ENCODE results near the gene WDFY4. TPM values are rescaled to one million over a fixed set of nuclear protein-coding genes. Genes with fewer than 3 reads are reported as not detected.
"Not testable (repeated sequence)": the region's sequence is repeated elsewhere in the genome, so short reads cannot be mapped to it uniquely, and the experiment has no call there.

The WDFY4 gene
- total and polyA plus RNA-seq, 2 donors (not counting 1 experiment from before 2014, with no cell fraction given), result 0.06 to 0.66 TPM

DNA sequence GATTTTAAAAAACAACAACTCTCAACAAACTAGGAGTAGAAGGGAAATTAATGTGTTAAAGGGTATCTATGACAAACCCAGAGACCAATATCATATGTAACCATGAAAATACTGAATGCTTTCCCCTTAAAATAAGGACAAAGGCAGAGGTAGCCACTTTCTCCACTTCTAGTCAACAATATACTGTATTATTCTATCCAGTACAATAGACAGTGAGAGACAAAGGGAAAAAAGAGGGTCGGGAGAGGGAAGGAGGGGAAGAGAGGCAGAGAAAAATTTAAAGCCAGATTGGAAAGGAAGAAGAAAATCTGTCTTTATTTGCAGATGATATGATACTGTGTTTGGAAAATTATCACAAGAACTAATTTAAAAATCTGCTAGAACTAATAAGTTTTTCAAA, 39.1 kb upstream of the WDFY4 start:
- no peak overlapping the region for H3K4me2 ChIP-seq (ENCODE audit: extremely low read depth, insufficient read depth, low read length)
- no peak for DNase-seq (ENCODE audit: low read depth in 2 of 2)
- H3K36me3 ChIP-seq (ENCODE audit: control insufficient read depth, insufficient read depth, low read length), result no peaks in the 10 kb centered on the region
- no peaks in the 10 kb centered on the region for H4K20me1 ChIP-seq (ENCODE audit: control insufficient read depth, extremely low read depth, insufficient read depth, low read length)
- no peaks in the 10 kb centered on the region for H3K79me2 ChIP-seq (ENCODE audit: control insufficient read depth, insufficient read depth, low read length)
- TF ChIP-seq, protein P1, sequence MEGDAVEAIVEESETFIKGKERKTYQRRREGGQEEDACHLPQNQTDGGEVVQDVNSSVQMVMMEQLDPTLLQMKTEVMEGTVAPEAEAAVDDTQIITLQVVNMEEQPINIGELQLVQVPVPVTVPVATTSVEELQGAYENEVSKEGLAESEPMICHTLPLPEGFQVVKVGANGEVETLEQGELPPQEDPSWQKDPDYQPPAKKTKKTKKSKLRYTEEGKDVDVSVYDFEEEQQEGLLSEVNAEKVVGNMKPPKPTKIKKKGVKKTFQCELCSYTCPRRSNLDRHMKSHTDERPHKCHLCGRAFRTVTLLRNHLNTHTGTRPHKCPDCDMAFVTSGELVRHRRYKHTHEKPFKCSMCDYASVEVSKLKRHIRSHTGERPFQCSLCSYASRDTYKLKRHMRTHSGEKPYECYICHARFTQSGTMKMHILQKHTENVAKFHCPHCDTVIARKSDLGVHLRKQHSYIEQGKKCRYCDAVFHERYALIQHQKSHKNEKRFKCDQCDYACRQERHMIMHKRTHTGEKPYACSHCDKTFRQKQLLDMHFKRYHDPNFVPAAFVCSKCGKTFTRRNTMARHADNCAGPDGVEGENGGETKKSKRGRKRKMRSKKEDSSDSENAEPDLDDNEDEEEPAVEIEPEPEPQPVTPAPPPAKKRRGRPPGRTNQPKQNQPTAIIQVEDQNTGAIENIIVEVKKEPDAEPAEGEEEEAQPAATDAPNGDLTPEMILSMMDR (conservative IDR thresholded peaks at IDR 0.05 in 1 of 2, IDR thresholded peaks at IDR 0.05 in 1 of 2; ENCODE audit: low read depth in 1 of 2, low read length in 2 of 2), result no peak
- TF ChIP-seq EZH2 (IDR thresholded peaks at IDR 0.05; ENCODE audit: low read length, missing control alignments), result no peak
- H3K27me3 ChIP-seq (ENCODE audit: control insufficient read depth, insufficient read depth, low read length), result no peaks in the 10 kb centered on the region
- H3K4me1 ChIP-seq (ENCODE audit: control insufficient read depth, extremely low read depth, insufficient read depth, low read length), result no peaks in the 10 kb centered on the region
- H3K9me3 ChIP-seq (ENCODE audit: control insufficient read depth, insufficient read depth, low read depth, low read length), result no peaks in the 10 kb centered on the region
- no peak overlapping the region for H3K27ac ChIP-seq (ENCODE audit: insufficient read depth, low read length)
- H2AFZ ChIP-seq (ENCODE audit: low read length), result no peak overlapping the region
- no peak overlapping the region for H3K9ac ChIP-seq (ENCODE audit: insufficient read depth, low read length)
- no peak overlapping the region for H3K4me3 ChIP-seq (replicated peaks in 1 of 4; ENCODE audit: control extremely low read depth in 1 of 4, insufficient read depth in 1 of 4, low read depth in 3 of 4, low read length in 4 of 4)

DNA sequence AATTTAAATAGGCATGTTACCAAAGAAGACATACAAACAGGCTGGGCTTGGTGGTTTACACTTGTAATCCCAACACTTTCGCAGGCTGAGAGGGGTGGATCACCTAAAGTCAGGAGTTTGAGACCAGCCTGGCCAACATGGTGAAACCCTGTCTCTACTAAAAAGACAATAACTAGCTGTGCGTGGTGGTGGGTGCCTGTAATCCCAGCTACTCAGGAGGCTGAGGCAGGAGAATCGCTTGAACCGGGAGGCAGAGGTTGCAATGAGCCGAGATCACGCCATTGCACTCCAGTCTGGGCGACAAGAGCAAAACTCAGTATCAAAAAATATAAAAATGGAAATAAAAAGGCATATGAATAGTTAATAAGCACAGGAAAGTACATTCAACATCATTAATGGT, 37.6 kb upstream of the WDFY4 start:
- H3K4me1 ChIP-seq (ENCODE audit: control insufficient read depth, extremely low read depth, insufficient read depth, low read length); H3K36me3 ChIP-seq (ENCODE audit: control insufficient read depth, insufficient read depth, low read length); H3K79me2 ChIP-seq (ENCODE audit: control insufficient read depth, insufficient read depth, low read length); H4K20me1 ChIP-seq (ENCODE audit: control insufficient read depth, extremely low read depth, insufficient read depth, low read length); H3K9ac ChIP-seq (ENCODE audit: insufficient read depth, low read length); DNase-seq (ENCODE audit: low read depth in 2 of 2); H3K4me3 ChIP-seq (replicated peaks in 1 of 4; ENCODE audit: control extremely low read depth in 1 of 4, insufficient read depth in 1 of 4, low read depth in 3 of 4, low read length in 4 of 4); H3K9me3 ChIP-seq (ENCODE audit: control insufficient read depth, insufficient read depth, low read depth, low read length); H3K27me3 ChIP-seq (ENCODE audit: control insufficient read depth, insufficient read depth, low read length); H2AFZ ChIP-seq (ENCODE audit: low read length); H3K4me2 ChIP-seq (ENCODE audit: extremely low read depth, insufficient read depth, low read length); H3K27ac ChIP-seq (ENCODE audit: insufficient read depth, low read length): not testable (repeated sequence)

DNA sequence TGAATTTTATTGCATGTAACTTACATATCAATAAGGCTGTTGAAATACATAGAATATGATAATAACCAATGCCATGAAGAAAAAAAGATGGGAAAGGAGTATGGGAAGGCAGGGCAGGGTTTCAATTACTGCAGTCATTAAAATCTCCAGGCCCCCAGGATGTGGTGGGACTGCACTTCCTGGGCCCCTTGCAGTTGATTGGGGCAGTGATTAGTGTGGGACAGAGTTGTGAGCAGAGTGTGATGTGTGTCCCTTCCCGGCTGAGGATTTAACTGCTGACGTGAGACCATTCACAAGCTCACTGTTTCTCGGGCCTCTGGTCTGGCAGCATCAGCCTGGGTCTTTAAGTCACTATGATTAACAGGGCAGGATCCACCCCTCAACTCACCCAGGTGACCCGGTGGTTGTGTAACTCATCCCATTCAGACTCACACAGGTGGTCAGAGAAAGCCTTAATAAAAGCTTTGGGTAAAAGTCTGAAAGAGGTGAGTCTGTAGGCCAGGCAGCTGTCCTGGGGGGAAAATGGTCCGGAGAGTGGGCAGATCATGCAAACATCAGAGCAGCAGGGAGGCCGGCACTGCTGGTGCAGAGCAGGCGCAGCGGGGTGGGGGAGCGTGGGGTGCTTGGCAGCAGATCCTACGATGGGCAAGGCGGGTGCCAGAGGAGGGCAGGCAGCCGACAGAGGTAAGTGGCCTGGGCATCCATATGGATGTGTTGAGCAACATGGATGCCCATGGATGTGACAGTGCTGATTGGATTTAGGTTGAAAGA, 36.3 kb upstream of the WDFY4 start:
- Histone ChIP-seq H2AFZ (ENCODE audit: low read length) (no peak overlapping the region), H3K4me1 (ENCODE audit: control insufficient read depth, extremely low read depth, insufficient read depth, low read length) (no peaks in the 10 kb centered on the region), H3K27me3 (ENCODE audit: control insufficient read depth, insufficient read depth, low read length) (no peaks in the 10 kb centered on the region), H3K4me3 (replicated peaks in 1 of 4; ENCODE audit: control extremely low read depth in 1 of 4, insufficient read depth in 1 of 4, low read depth in 3 of 4, low read length in 4 of 4) (no peak overlapping the region), H3K79me2 (ENCODE audit: control insufficient read depth, insufficient read depth, low read length) (peaks cover 5% of the 10 kb centered on the region), H3K9me3 (ENCODE audit: control insufficient read depth, insufficient read depth, low read depth, low read length) (no peaks in the 10 kb centered on the region), H3K36me3 (ENCODE audit: control insufficient read depth, insufficient read depth, low read length) (no peaks in the 10 kb centered on the region), H3K4me2 (ENCODE audit: extremely low read depth, insufficient read depth, low read length) (no peak overlapping the region), H4K20me1 (ENCODE audit: control insufficient read depth, extremely low read depth, insufficient read depth, low read length) (no peaks in the 10 kb centered on the region), H3K27ac (ENCODE audit: insufficient read depth, low read length) (no peak overlapping the region), H3K9ac (ENCODE audit: insufficient read depth, low read length) (no peak overlapping the region)
- DNase-seq (ENCODE audit: low read depth in 2 of 2), result no peak
- TF ChIP-seq EZH2 (IDR thresholded peaks at IDR 0.05; ENCODE audit: low read length, missing control alignments), result no peak
- TF ChIP-seq, protein P1 (conservative IDR thresholded peaks at IDR 0.05 in 1 of 2, IDR thresholded peaks at IDR 0.05 in 1 of 2; ENCODE audit: low read depth in 1 of 2, low read length in 2 of 2), result no peak
